Measurements from ENCODE around the gene GRK1. TPM values are rescaled to one million over a fixed set of nuclear protein-coding genes. Genes with fewer than 3 reads are reported as not detected.

The GRK1 gene
- total and polyA plus RNA-seq, 2 of the 13 experiments (the other 11 are each of a cell fraction or from before 2014, with no cell fraction given) = 0.07 to 0.12 TPM

DNA sequence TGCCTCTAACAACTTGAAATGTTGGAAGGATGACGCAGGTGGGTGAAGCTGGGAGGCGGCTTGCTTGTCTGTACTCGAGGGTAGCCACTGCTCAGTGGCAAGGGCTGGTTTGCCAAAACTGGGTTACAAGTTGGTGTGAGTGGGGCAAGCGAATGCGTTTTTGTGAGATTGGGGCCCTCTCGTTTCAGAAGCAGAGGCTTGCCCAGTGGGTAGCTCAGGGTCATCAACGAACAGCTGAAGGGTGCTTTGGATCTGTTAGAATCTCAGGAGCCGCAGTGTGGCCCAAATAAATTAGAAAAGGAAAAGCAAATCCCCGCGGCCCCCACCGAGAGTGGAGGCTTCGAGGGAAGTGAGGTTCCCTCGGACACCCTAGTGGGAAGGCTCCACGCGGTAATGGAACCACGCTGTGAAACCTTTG, 16.3 kb upstream of the GRK1 start (continued):
- TF ChIP-seq, protein P1, sequence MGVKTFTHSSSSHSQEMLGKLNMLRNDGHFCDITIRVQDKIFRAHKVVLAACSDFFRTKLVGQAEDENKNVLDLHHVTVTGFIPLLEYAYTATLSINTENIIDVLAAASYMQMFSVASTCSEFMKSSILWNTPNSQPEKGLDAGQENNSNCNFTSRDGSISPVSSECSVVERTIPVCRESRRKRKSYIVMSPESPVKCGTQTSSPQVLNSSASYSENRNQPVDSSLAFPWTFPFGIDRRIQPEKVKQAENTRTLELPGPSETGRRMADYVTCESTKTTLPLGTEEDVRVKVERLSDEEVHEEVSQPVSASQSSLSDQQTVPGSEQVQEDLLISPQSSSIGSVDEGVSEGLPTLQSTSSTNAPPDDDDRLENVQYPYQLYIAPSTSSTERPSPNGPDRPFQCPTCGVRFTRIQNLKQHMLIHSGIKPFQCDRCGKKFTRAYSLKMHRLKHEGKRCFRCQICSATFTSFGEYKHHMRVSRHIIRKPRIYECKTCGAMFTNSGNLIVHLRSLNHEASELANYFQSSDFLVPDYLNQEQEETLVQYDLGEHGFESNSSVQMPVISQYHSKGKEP (CRISPR knock-in tag; IDR thresholded peaks at IDR 0.05) = no peak
- TF ChIP-seq MED1 (CRISPR knock-in tag; IDR thresholded peaks at IDR 0.05) (no peak), ETV5 (CRISPR knock-in tag; IDR thresholded peaks at IDR 0.05; ENCODE audit: borderline replicate concordance) (no peak)
- TF ChIP-seq, protein P2, sequence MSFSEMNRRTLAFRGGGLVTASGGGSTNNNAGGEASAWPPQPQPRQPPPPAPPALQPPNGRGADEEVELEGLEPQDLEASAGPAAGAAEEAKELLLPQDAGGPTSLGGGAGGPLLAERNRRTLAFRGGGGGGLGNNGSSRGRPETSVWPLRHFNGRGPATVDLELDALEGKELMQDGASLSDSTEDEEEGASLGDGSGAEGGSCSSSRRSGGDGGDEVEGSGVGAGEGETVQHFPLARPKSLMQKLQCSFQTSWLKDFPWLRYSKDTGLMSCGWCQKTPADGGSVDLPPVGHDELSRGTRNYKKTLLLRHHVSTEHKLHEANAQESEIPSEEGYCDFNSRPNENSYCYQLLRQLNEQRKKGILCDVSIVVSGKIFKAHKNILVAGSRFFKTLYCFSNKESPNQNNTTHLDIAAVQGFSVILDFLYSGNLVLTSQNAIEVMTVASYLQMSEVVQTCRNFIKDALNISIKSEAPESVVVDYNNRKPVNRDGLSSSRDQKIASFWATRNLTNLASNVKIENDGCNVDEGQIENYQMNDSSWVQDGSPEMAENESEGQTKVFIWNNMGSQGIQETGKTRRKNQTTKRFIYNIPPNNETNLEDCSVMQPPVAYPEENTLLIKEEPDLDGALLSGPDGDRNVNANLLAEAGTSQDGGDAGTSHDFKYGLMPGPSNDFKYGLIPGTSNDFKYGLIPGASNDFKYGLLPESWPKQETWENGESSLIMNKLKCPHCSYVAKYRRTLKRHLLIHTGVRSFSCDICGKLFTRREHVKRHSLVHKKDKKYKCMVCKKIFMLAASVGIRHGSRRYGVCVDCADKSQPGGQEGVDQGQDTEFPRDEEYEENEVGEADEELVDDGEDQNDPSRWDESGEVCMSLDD (CRISPR knock-in tag; IDR thresholded peaks at IDR 0.05; ENCODE audit: borderline replicate concordance) = no peak

DNA sequence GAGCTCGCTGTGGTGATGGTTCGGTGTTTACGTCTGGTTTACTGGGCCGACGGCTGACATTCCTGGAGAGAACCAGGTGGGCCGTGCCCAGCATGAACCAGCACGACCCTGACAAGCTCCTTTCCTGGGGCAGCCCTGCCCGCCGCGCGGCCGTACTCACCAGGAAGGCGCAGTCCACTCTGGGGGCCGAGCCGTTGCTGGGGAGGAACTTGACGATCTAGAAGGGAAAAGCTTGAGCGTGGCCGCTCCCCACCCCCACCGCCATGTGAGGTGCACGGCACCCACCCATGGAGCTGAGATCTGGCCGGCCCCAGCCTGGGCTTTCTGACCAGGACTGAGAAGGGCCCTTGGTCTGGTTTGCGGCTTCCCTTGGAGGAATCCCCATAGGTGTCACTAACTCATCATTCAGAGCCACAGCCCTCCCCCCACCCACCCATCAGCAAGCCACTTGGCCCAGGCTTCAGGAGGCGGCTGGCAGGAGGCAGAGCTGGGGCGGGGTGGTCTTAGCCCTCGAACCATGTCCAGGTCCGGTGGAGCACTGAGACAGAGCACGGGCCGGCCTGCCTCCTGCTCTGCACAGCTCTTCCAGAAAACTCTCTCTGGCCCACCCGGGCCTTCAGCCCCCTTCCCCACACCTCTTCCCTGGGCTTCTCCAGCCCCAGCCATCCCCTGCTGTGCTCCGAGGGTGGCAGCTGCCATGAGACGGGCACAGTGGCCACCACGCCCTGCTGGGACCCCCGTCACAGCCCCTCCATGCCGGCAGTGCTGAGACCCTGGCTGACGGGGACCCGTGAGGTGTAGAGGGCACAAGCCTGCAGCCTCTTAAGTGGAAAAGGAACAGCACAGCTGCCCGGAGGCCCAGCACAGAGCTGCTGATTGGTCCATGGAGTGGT, 15.3 kb upstream of the GRK1 start:
- 87% methylated on average over 22 of the region's 37 CpGs for WGBS (ENCODE audit: low lambda C conversion rate)
- Histone ChIP-seq H3K27ac (ENCODE audit: extremely low read length, insufficient read depth, low read length) (no peak overlapping the region), H3K4me3 (replicated peaks in 1 of 3; ENCODE audit: insufficient read depth in 1 of 3, low read depth in 2 of 3, low read length in 3 of 3) (no peak overlapping the region), H3K36me3 (replicated peaks in 1 of 2; ENCODE audit: control insufficient read depth in 1 of 2, insufficient read depth in 2 of 2, low read length in 2 of 2) (no peaks in the 10 kb centered on the region), H2AFZ (ENCODE audit: low read length) (no peak overlapping the region), H4K20me1 (ENCODE audit: insufficient read depth, low read length) (no peaks in the 10 kb centered on the region), H3K79me2 (ENCODE audit: insufficient read depth, low read length) (no peaks in the 10 kb centered on the region), H3K27me3 (ENCODE audit: control insufficient read depth in 1 of 2, insufficient read depth in 2 of 2, low read length in 2 of 2) (no peaks in the 10 kb centered on the region), H3K4me2 (ENCODE audit: low read depth, low read length) (no peak overlapping the region), H3K9me3 (ENCODE audit: low read length) (no peaks in the 10 kb centered on the region), H3K4me1 (ENCODE audit: insufficient read depth, low read length) (no peaks in the 10 kb centered on the region), H3K9ac (ENCODE audit: insufficient read depth, low read depth, low read length) (no peak overlapping the region)
- DNase-seq (ENCODE audit: low spot score) = no peak
- intact Hi-C loops (cut with micrococcal nuclease; ENCODE audit: unreplicated experiment) (no loop called here), in situ Hi-C loops (cut with HindIII; ENCODE audit: extremely low pct_ligation_motif_present, low pct_unique_long_range_greater_than_20kb) (no loop called here)
- BruUV-seq (replicated peaks) = no TSS peak
- POLR2A ChIA-PET = no interaction called here
- CTCF ChIA-PET (ENCODE audit: low intra/inter-chr PET ratio, low total read pairs) = no interaction called here
- ATAC-seq = no peak
- no peak for FAIRE-seq
- no peak for TF ChIP-seq NBN (conservative IDR thresholded peaks at IDR 0.05)
- no peak for TF ChIP-seq ZBTB38 (CRISPR knock-in tag; IDR thresholded peaks at IDR 0.05)
- no peak for TF ChIP-seq ZBTB3 (CRISPR knock-in tag; IDR thresholded peaks at IDR 0.05; ENCODE audit: borderline replicate concordance, low read depth)
- TF ChIP-seq SP1 (IDR thresholded peaks at IDR 0.05) = no peak
- no peak for TF ChIP-seq SP1 (CRISPR knock-in tag; IDR thresholded peaks at IDR 0.05)
- no peak for TF ChIP-seq KAT7 (CRISPR knock-in tag; IDR thresholded peaks at IDR 0.05; ENCODE audit: borderline replicate concordance)
- no peak for TF ChIP-seq ZMYM3 (CRISPR knock-in tag; IDR thresholded peaks at IDR 0.05)
- TF ChIP-seq HNRNPLL (IDR thresholded peaks at IDR 0.05; ENCODE audit: low read depth, low read length, poor library complexity, severe bottlenecking) = no peak
- TF ChIP-seq, protein P3, sequence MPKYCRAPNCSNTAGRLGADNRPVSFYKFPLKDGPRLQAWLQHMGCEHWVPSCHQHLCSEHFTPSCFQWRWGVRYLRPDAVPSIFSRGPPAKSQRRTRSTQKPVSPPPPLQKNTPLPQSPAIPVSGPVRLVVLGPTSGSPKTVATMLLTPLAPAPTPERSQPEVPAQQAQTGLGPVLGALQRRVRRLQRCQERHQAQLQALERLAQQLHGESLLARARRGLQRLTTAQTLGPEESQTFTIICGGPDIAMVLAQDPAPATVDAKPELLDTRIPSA (CRISPR knock-in tag; IDR thresholded peaks at IDR 0.05; ENCODE audit: borderline replicate concordance) = no peak
- TF ChIP-seq ZFP36L2 (CRISPR knock-in tag; IDR thresholded peaks at IDR 0.05) = no peak
- no peak for TF ChIP-seq NFYB (CRISPR knock-in tag; IDR thresholded peaks at IDR 0.05)
- no peak for TF ChIP-seq PCBP1 (IDR thresholded peaks at IDR 0.05; ENCODE audit: borderline replicate concordance, low read depth, low read length)
- no peak for TF ChIP-seq ZNF460 (CRISPR knock-in tag; IDR thresholded peaks at IDR 0.05; ENCODE audit: borderline replicate concordance)
- no peak for TF ChIP-seq ZNF274 (CRISPR knock-in tag; IDR thresholded peaks at IDR 0.05)
- TF ChIP-seq ISL2 (CRISPR knock-in tag; IDR thresholded peaks at IDR 0.05) = no peak
- TF ChIP-seq HES4 (CRISPR knock-in tag; IDR thresholded peaks at IDR 0.05; ENCODE audit: borderline replicate concordance) = no peak

Measured in HepG2 (cell line).